Measurements from ENCODE around the gene MISP3. TPM values are rescaled to one million over a fixed set of nuclear protein-coding genes. Genes with fewer than 3 reads are reported as not detected.
"Not testable (repeated sequence)": the region's sequence is repeated elsewhere in the genome, so short reads cannot be mapped to it uniquely, and the experiment has no call there.

Gene MISP3
- total RNA-seq: 10 to 100 TPM; 10.5 to 18.5 (median 15.9) TPM

GRCh38 chr19:14072535-14073260, at the start of gene MISP3:
Gene MISP3 (plus strand): TSS chr19:14072786. CDS start chr19:14073310, 524 bp downstream.
- Histone ChIP-seq H3K4me3 (peak within 1 kb of the TSS; percentile 86), H3K4me1 (peaks cover 41% of the 10 kb centered on the region), H3K36me3 (no peaks in the 10 kb centered on the region), H3K9me3 (no peaks in the 10 kb centered on the region), H3K27me3 (no peaks in the 10 kb centered on the region), H3K27ac (peak within 1 kb of the TSS; percentile 92)
- no peak for TF ChIP-seq CTCF (IDR thresholded peaks at IDR 0.05)
- no peak for TF ChIP-seq POLR2AphosphoS5 (IDR thresholded peaks at IDR 0.05)
- no peak for TF ChIP-seq EP300 (IDR thresholded peaks at IDR 0.05)
- TF ChIP-seq POLR2A (IDR thresholded peaks at IDR 0.05): no peak
- DNase-seq (ENCODE audit: low spot score in 2 of 2): no peak
- 0% methylated on average over 1 of the region's 51 CpGs for WGBS

- no peak overlapping the region for H3K27ac ChIP-seq
- no peak for DNase-seq (ENCODE audit: low spot score in 2 of 2)
- 61% methylated on average over 9 of the region's 9 CpGs for WGBS
- H3K27me3 ChIP-seq: no peaks in the 10 kb centered on the region
- no peaks in the 10 kb centered on the region for H3K4me1 ChIP-seq
- H3K9me3 ChIP-seq: no peaks in the 10 kb centered on the region
- H3K36me3 ChIP-seq: no peaks in the 10 kb centered on the region
- TF ChIP-seq EP300 (IDR thresholded peaks at IDR 0.05) (no peak), POLR2A (IDR thresholded peaks at IDR 0.05) (no peak), CTCF (IDR thresholded peaks at IDR 0.05) (peak; percentile 26 to 42), POLR2AphosphoS5 (IDR thresholded peaks at IDR 0.05) (no peak)
- H3K4me3 ChIP-seq: no peak overlapping the region
These were observed 49.0 kb upstream of the MISP3 start for GRCh38 chr19:14023404-14024235.

- H3K9me3 ChIP-seq; H3K27ac ChIP-seq; H3K4me1 ChIP-seq; H3K36me3 ChIP-seq; H3K4me3 ChIP-seq; H3K27me3 ChIP-seq; DNase-seq (ENCODE audit: low spot score in 2 of 2): not testable (repeated sequence)
- 92% methylated on average over 5 of the region's 5 CpGs for WGBS
These were observed 45.9 kb upstream of the MISP3 start for GRCh38 chr19:14026652-14027192.

- H3K9me3 ChIP-seq: no peaks in the 10 kb centered on the region
- no peak within 1 kb of the TSS for H3K27ac ChIP-seq
- H3K27me3 ChIP-seq: no peaks in the 10 kb centered on the region
- WGBS: 83% methylated on average over 24 of the region's 24 CpGs
- DNase-seq (ENCODE audit: low spot score in 2 of 2): no peak
- H3K36me3 ChIP-seq: no peaks in the 10 kb centered on the region
- H3K4me1 ChIP-seq: peaks cover 12% of the 10 kb centered on the region
- H3K4me3 ChIP-seq: no peak within 1 kb of the TSS
- TF ChIP-seq EP300 (IDR thresholded peaks at IDR 0.05): no peak
- TF ChIP-seq CTCF (IDR thresholded peaks at IDR 0.05): no peak
- no peak for TF ChIP-seq POLR2A (IDR thresholded peaks at IDR 0.05)
- TF ChIP-seq POLR2AphosphoS5 (IDR thresholded peaks at IDR 0.05): no peak
These were observed 44.6 kb upstream of the MISP3 start, which contains the start of gene RLN3 for GRCh38 chr19:14027856-14028450. Gene RLN3 (plus strand): TSS chr19:14028148. CDS start chr19:14028205, 57 bp downstream.

GRCh38 chr19:14028901-14029300, 43.7 kb upstream of the MISP3 start:
- 70% methylated on average over 4 of the region's 4 CpGs for WGBS
- TF ChIP-seq EP300 (IDR thresholded peaks at IDR 0.05) (no peak), POLR2AphosphoS5 (IDR thresholded peaks at IDR 0.05) (no peak), POLR2A (IDR thresholded peaks at IDR 0.05) (no peak), CTCF (IDR thresholded peaks at IDR 0.05) (no peak)
- Histone ChIP-seq H3K9me3 (no peaks in the 10 kb centered on the region), H3K4me1 (peaks cover 12% of the 10 kb centered on the region), H3K36me3 (no peaks in the 10 kb centered on the region), H3K4me3 (no peak overlapping the region), H3K27me3 (no peaks in the 10 kb centered on the region), H3K27ac (no peak overlapping the region)
- no peak for DNase-seq (ENCODE audit: low spot score in 2 of 2)

Data from suprapubic skin (tissue), 4 donors.